Hepatocyte (in vitro differentiated cells): ENCODE measurements around the gene PRSS48.

Source experiments
- CTCF ChIP-seq: fragments of 200-600 bp; sonication (generic); IDR thresholded peaks from 2 replicates; pipeline ENCODE4 v1.5.1; 2016; ENCODE audit warnings: antibody characterized with exemption, mild to moderate bottlenecking; ENCODE audit not compliant: poor library complexity
- EZH2 ChIP-seq: fragments of 200-600 bp; sonication (generic); IDR thresholded peaks from 2 replicates; pipeline ENCODE4 v1.6.1; 2016; ENCODE audit warnings: antibody characterized with exemption, mild to moderate bottlenecking, borderline replicate concordance

- TF ChIP-seq CTCF: no peak
- no peak for TF ChIP-seq EZH2
These were observed 48.9 kb downstream of the PRSS48 start for GRCh38 chr4:151325949-151326246.
